ENCODE results near the gene RAB3IL1.
"Not testable (repeated sequence)": the region's sequence is repeated elsewhere in the genome, so short reads cannot be mapped to it uniquely, and the experiment has no call there.

Gene RAB3IL1

GRCh38 chr11:61883947-61884346, 33.4 kb downstream of the RAB3IL1 start:
- no peak for DNase-seq

- DNase-seq = no peak
Measured at GRCh38 chr11:61883327-61883726, 34.0 kb downstream of the RAB3IL1 start.

- DNase-seq = no peak
Measured at GRCh38 chr11:61882879-61883278, 34.5 kb downstream of the RAB3IL1 start.

GRCh38 chr11:61882267-61882666, 35.1 kb downstream of the RAB3IL1 start:
- not testable (repeated sequence) for DNase-seq

GRCh38 chr11:61881397-61881796, 36.0 kb downstream of the RAB3IL1 start:
- DNase-seq = no peak

- no peak for DNase-seq
Measured at GRCh38 chr11:61880454-61880853, 36.9 kb downstream of the RAB3IL1 start.

GRCh38 chr11:61880031-61880430, 37.3 kb downstream of the RAB3IL1 start:
- no peak for DNase-seq

- DNase-seq = no peak
Measured at GRCh38 chr11:61879152-61879551, 38.2 kb downstream of the RAB3IL1 start.

- no peak for DNase-seq
Measured at GRCh38 chr11:61875698-61876097, 41.7 kb downstream of the RAB3IL1 start.

- DNase-seq = no peak
Measured at GRCh38 chr11:61874853-61875252, 42.5 kb downstream of the RAB3IL1 start.

- DNase-seq = peak in 1 of 2 experiments; percentile 59
Measured at GRCh38 chr11:61874377-61874809, 43.0 kb downstream of the RAB3IL1 start.

GRCh38 chr11:61873588-61874376, 43.6 kb downstream of the RAB3IL1 start:
- DNase-seq = peak in 1 of 2 experiments; percentile 61

- DNase-seq = no peak
Measured at GRCh38 chr11:61872935-61873565, 44.3 kb downstream of the RAB3IL1 start.

GRCh38 chr11:61871158-61871597, 46.2 kb downstream of the RAB3IL1 start:
- peak; percentile 40 to 82 for DNase-seq

- no peak for DNase-seq
Measured at GRCh38 chr11:61870541-61871031, 46.8 kb downstream of the RAB3IL1 start.

- no peak for DNase-seq
Measured at GRCh38 chr11:61869708-61870451, 47.5 kb downstream of the RAB3IL1 start.

- no peak for DNase-seq
Measured at GRCh38 chr11:61869429-61869707, 48.0 kb downstream of the RAB3IL1 start.

GRCh38 chr11:61868571-61869428, 48.6 kb downstream of the RAB3IL1 start:
- DNase-seq = peak in 1 of 2 experiments; percentile 28

- DNase-seq = no peak
Measured at GRCh38 chr11:61866958-61867343, 50.4 kb downstream of the RAB3IL1 start.

GRCh38 chr11:61866231-61866957, 51.0 kb downstream of the RAB3IL1 start:
- no peak for DNase-seq

- DNase-seq = no peak
Measured at GRCh38 chr11:61864814-61865775, 52.3 kb downstream of the RAB3IL1 start.

All from NCI-H446 (cell line).